IMR-90 (cell line): Measurements from ENCODE around the gene MCTP1. TPM values are rescaled to one million over a fixed set of nuclear protein-coding genes. Genes with fewer than 3 reads are reported as not detected.

ENCODE experiments used
- ATAC-seq: fragments of 200-7000 bp; cut with Tn5 transposase; 2 replicates; pipeline ENCODE4 v1.9.1; 2020; ENCODE audit warnings: low read depth, mild to moderate bottlenecking, moderate library complexity
- BruUV-seq: library from RNA; stranded (reverse); fragments of 400-500 nt; replicated peaks from 2 replicates; lab custom pipeline; 2021; lab: Mats Ljungman, UMichigan
- CTCF ChIA-PET: fragments of 300-600 bp; formaldehyde crosslinking; extraction: SDS; loops from one replicate; lab custom pipeline; 2021; ENCODE audit warnings: antibody characterized with exemption; lab: Yijun Ruan, JAX
- POLR2A ChIA-PET: fragments of 300-600 bp; sonication (Branson Sonifier 250); formaldehyde crosslinking; loops from one replicate; lab custom pipeline; 2022; ENCODE audit warnings: antibody characterized with exemption; ENCODE audit not compliant: unreplicated experiment; lab: Charles Lee
- DNase-seq: peaks from one replicate; pipeline ENCODE4 v3.0.0; 2013
- H2AFZ ChIP-seq: replicated peaks from 2 replicates; pipeline ENCODE3; 2013; ENCODE audit warnings: low read length, mild to moderate bottlenecking; ENCODE audit not compliant: poor library complexity
- H2AK5ac ChIP-seq: 2 replicates; pipeline ENCODE4 v1.6.1; 2013; ENCODE audit warnings: low read depth, low read length, inconsistent platforms
- H2AK9ac ChIP-seq: replicated peaks from 2 replicates; pipeline ENCODE3; 2013; ENCODE audit warnings: mild to moderate bottlenecking, low read depth, low read length, moderate library complexity; ENCODE audit not compliant: poor library complexity
- H2BK120ac ChIP-seq: 2 replicates; pipeline ENCODE4 v1.6.1; 2013; ENCODE audit warnings: low read depth, low read length, inconsistent platforms
- H2BK15ac ChIP-seq: 3 replicates; pipeline ENCODE4 v1.6.1; 2013; ENCODE audit warnings: low read depth, low read length, inconsistent platforms
- H2BK20ac ChIP-seq: 2 replicates; pipeline ENCODE4 v1.6.1; 2013; ENCODE audit warnings: low read depth, mild to moderate bottlenecking, inconsistent platforms, low read length, moderate library complexity
- H2BK5ac ChIP-seq: 2 replicates; pipeline ENCODE4 v1.6.1; 2013; ENCODE audit warnings: mild to moderate bottlenecking, low read depth, low read length, inconsistent platforms; ENCODE audit not compliant: poor library complexity, severe bottlenecking
- H3K14ac ChIP-seq: replicated peaks from 2 replicates; pipeline ENCODE4 v1.6.1; 2013; ENCODE audit warnings: low read depth, low read length, inconsistent platforms
- H3K18ac ChIP-seq: 2 replicates; pipeline ENCODE4 v1.6.1; 2013; ENCODE audit warnings: low read depth, low read length, control low read depth
- H3K23ac ChIP-seq: 2 replicates; pipeline ENCODE4 v1.6.1; 2013; ENCODE audit warnings: low read depth, low read length, inconsistent platforms
- H3K27ac ChIP-seq: 2 replicates; pipeline ENCODE4 v1.5.1; 2013; ENCODE audit warnings: mild to moderate bottlenecking, control low read depth, low read length; ENCODE audit not compliant: insufficient read depth
- H3K27me3 ChIP-seq: 2 replicates; pipeline ENCODE4 v1.6.1; 2013; ENCODE audit warnings: low read length; ENCODE audit not compliant: control insufficient read depth, insufficient read depth
- H3K36me3 ChIP-seq: 2 replicates; pipeline ENCODE4 v1.6.1; 2013; ENCODE audit warnings: low read length, mixed read lengths; ENCODE audit not compliant: control insufficient read depth, insufficient read depth
- H3K4ac ChIP-seq: 2 replicates; pipeline ENCODE4 v1.6.1; 2013; ENCODE audit warnings: low read depth, low read length, inconsistent platforms
- H3K4me1 ChIP-seq: 2 replicates; pipeline ENCODE4 v1.6.1; 2013; ENCODE audit warnings: low read length, mixed read lengths; ENCODE audit not compliant: control insufficient read depth, insufficient read depth
- H3K4me2 ChIP-seq: 2 replicates; pipeline ENCODE4 v1.6.1; 2013; ENCODE audit warnings: low read depth, mild to moderate bottlenecking, control low read depth, low read length, moderate library complexity
- H3K4me3 ChIP-seq: 2 replicates; pipeline ENCODE4 v1.5.1; 2013; ENCODE audit warnings: low read depth, mild to moderate bottlenecking, control low read depth, low read length, moderate library complexity; ENCODE audit not compliant: insufficient read depth
- H3K56ac ChIP-seq: 2 replicates; pipeline ENCODE4 v1.6.1; 2013; ENCODE audit warnings: low read length, inconsistent platforms; ENCODE audit not compliant: insufficient read depth; ENCODE audit errors: extremely low read depth
- H3K79me1 ChIP-seq, 2 experiments: 2 replicates each; pipeline ENCODE4 v1.6.1; 2013; ENCODE audit warnings: low read length in 2 of 2, inconsistent platforms in 1 of 2, low read depth in 1 of 2
- H3K9ac ChIP-seq: 2 replicates; pipeline ENCODE4 v1.6.1; 2013; ENCODE audit warnings: low read depth, low read length, control low read depth
- H3K9me1 ChIP-seq: 2 replicates; pipeline ENCODE4 v1.6.1; 2013; ENCODE audit warnings: low read length, inconsistent platforms; ENCODE audit not compliant: insufficient read depth
- H3K9me3 ChIP-seq: 2 replicates; pipeline ENCODE4 v1.6.1; 2013; ENCODE audit warnings: low read length; ENCODE audit not compliant: control insufficient read depth, insufficient read depth
- H4K20me1 ChIP-seq: 2 replicates; pipeline ENCODE4 v1.6.1; 2013; ENCODE audit warnings: low read length, inconsistent platforms; ENCODE audit not compliant: insufficient read depth
- H4K5ac ChIP-seq: 2 replicates; pipeline ENCODE4 v1.6.1; 2013; ENCODE audit warnings: mild to moderate bottlenecking, low read depth, low read length, control low read depth
- H4K8ac ChIP-seq, 2 experiments: 2 replicates each; pipeline ENCODE4 v1.6.1; 2013; ENCODE audit warnings: low read depth in 2 of 2, low read length in 2 of 2, control low read depth in 1 of 2, inconsistent platforms in 1 of 2
- H4K91ac ChIP-seq: 2 replicates; pipeline ENCODE4 v1.6.1; 2013; ENCODE audit warnings: low read depth, low read length, inconsistent platforms; ENCODE audit not compliant: insufficient read depth
- BHLHE40 ChIP-seq: fragments of 150-350 bp; IDR thresholded peaks from 2 replicates; pipeline ENCODE4 v1.6.1; 2016; ENCODE audit warnings: mild to moderate bottlenecking, low read depth, low read length
- MAZ ChIP-seq: IDR thresholded peaks from 2 replicates; pipeline ENCODE4 v1.6.1; 2012; ENCODE audit warnings: low read depth, mild to moderate bottlenecking, low read length, improper control_type of control experiment, moderate library complexity, borderline replicate concordance
- NFE2L2 ChIP-seq: fragments of 150-350 bp; IDR thresholded peaks from 2 replicates; pipeline ENCODE4 v1.6.1; 2016; ENCODE audit warnings: low read depth, mild to moderate bottlenecking, low read length
- WGBS, 2 experiments: methylation state at CpG; one replicate each; pipeline versions ENCODE4 v1.1.5 to v1.1.7; 2013; ENCODE audit warnings: missing lambda C conversion rate in 2 of 2; ENCODE audit not compliant: insufficient read length in 1 of 2; ENCODE audit errors: extremely low coverage in 2 of 2; 5-methylcytosine and 5-hydroxymethylcytosine counted together
- dilution Hi-C: fragments of 300-500 bp; cut with HindIII; formaldehyde crosslinking; loops from one replicate; pipeline ENCODE4 v1.14.3; 2018; ENCODE audit warnings: low sequenced_read_pairs; ENCODE audit not compliant: unreplicated experiment
- in situ Hi-C: fragments of 300-500 bp; cut with MboI; formaldehyde crosslinking; loops from 3 replicates; pipeline ENCODE4 v1.14.3; 2019; ENCODE audit warnings: low sequenced_read_pairs, inconsistent platforms, mixed read lengths
- intact Hi-C: fragments of 100-400 bp; cut with micrococcal nuclease; formaldehyde crosslinking; loops from 2 replicates; pipeline ENCODE4 v1.10.0; 2022
- polyA plus RNA-seq, 3 experiments: library from polyadenylated mRNA; depleted of rRNA; stranded (reverse); fragments of >200 nt; gene quantifications; 2 replicates each; pipeline ENCODE4 v1.2.3, GENCODE V29; 2012; ENCODE audit warnings: low replicate concordance in 1 of 3
- total RNA-seq: library from RNA; depleted of rRNA; stranded (reverse); fragments of >200 nt; gene quantifications from 2 replicates; pipeline ENCODE4 v1.2.3, GENCODE V29; 2012

The MCTP1 gene
- total and polyA plus RNA-seq, 2 of the 4 experiments (the other 2 are of a cell fraction): 0.21 TPM; not detected in 1

DNA sequence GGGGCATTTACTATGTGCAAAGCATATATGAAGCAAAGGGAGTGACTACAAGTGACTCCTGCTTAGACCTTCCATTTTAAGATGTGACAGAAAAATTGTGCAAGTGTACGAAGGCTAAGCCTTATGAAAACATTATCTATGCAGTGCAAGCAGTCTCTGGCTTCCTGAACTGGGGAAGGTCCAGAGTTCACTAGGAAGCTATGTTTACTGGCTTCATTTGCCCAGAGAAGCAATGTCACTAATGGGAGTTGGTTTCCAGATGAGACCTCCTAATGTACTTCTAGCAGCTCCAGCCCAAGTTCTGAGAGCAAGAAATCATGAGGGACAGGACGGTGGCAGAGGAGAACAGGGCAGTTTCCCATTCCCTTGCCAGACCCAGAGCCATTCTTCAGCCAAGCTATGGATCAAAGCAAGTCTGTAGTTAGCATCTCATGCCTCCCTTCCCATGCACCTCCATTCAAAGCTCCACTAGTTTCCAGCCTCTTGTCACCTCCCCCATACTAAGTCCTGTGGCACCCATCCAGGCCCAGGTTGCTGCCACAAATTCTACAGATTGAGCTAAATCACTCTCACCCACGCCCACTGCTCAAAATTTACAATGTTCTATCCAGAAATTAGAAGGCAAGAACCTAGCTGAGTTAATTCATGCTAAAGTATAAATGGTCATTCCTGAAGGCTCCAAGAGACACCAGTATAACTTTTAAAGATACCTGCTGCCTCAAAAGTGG, 21.8 kb downstream of the MCTP1 start:
- H3K23ac ChIP-seq: no peak overlapping the region
- no peaks in the 10 kb centered on the region for H3K79me1 ChIP-seq
- ATAC-seq (no peak), DNase-seq (no peak)
- no peak overlapping the region for H2AK9ac ChIP-seq
- H2AK5ac ChIP-seq: no peak overlapping the region
- no peak overlapping the region for H4K5ac ChIP-seq
- no peak overlapping the region for H2BK15ac ChIP-seq
- H3K4me3 ChIP-seq: no peak overlapping the region
- H3K14ac ChIP-seq: no peak overlapping the region
- BruUV-seq: no TSS peak
- no peak overlapping the region for H3K4me2 ChIP-seq
- no peak overlapping the region for H3K9ac ChIP-seq
- no peaks in the 10 kb centered on the region for H3K4me1 ChIP-seq
- POLR2A ChIA-PET: no interaction called here
- CTCF ChIA-PET: interaction anchor here (0.5 to 3.1 kb wide), 2 partner anchors 154 to 294 kb away, joined by 4 to 14 read pairs; no protein-coding TSS in a partner anchor
- no peaks in the 10 kb centered on the region for H4K20me1 ChIP-seq
- H3K27me3 ChIP-seq: no peaks in the 10 kb centered on the region
- no peak overlapping the region for H3K27ac ChIP-seq
- no peak overlapping the region for H3K4ac ChIP-seq
- no peaks in the 10 kb centered on the region for H3K9me3 ChIP-seq
- WGBS, 2 experiments: no CpG with 5 or more reads among the region's 3 CpGs
- no peak overlapping the region for H4K91ac ChIP-seq
- H3K36me3 ChIP-seq: no peaks in the 10 kb centered on the region
- no peak for TF ChIP-seq BHLHE40
- no peak for TF ChIP-seq NFE2L2
- no peak for TF ChIP-seq MAZ
- intact Hi-C loops: no loop called here
- no peak overlapping the region for H2BK120ac ChIP-seq
- H2AFZ ChIP-seq: no peak overlapping the region
- dilution Hi-C loops: no loop called here
- no peaks in the 10 kb centered on the region; the same call in 1 of the 2 replicates for H3K9me1 ChIP-seq
- in situ Hi-C loops: loop anchor here (5.0 kb wide), 1 partner anchor 296 kb away; no protein-coding TSS in a partner anchor
- no peak overlapping the region for H2BK5ac ChIP-seq
- H2BK20ac ChIP-seq: no peak overlapping the region
- no peak overlapping the region for H4K8ac ChIP-seq
- H3K56ac ChIP-seq: no peak overlapping the region
- H3K18ac ChIP-seq: no peak overlapping the region
